Measurements from ENCODE around the gene PRTG. TPM values are rescaled to one million over a fixed set of nuclear protein-coding genes. Genes with fewer than 3 reads are reported as not detected.
"Not testable (repeated sequence)": the region's sequence is repeated elsewhere in the genome, so short reads cannot be mapped to it uniquely, and the experiment has no call there.

Gene PRTG
- total and polyA plus RNA-seq, 2 experiments from 2014 or later = under 0.01 TPM; not detected in 1

DNA sequence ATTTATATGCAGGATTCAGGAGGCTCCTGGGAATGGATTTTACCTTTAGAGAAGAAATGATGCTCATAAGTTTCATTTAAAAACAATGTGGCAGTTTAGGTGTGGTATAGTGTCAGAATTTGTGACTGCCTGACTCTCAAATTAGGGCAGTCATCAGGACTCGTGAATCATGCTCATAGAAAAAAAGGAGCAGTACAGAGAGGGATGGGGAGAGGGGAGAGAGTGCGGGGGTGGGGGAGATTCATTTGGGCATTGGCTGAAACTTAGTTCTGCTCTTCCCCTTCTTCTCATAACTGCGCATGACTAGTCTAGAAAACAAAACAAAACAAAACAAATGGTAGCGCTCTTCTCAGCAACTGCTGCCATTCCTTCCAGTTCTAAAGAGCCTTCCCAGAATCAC lies 44.3 kb downstream of the PRTG start:
- 0 out of 2 replicates have a peak, but pooled peaks cover 2% of the 10 kb centered on the region for H3K27me3 ChIP-seq (replicated peaks; ENCODE audit: insufficient read depth)
- no peaks in the 10 kb centered on the region for H3F3A ChIP-seq (ENCODE audit: insufficient read depth)
- no peak overlapping the region for H3K9ac ChIP-seq
- H3K4me3 ChIP-seq = no peak overlapping the region
- no peak for DNase-seq
- no peaks in the 10 kb centered on the region for H3K9me2 ChIP-seq (ENCODE audit: insufficient read depth)
- no peaks in the 10 kb centered on the region for H3K79me2 ChIP-seq (ENCODE audit: insufficient read depth)
- in situ Hi-C loops (cut with MboI) = no loop called here
- no peaks in the 10 kb centered on the region for H3K9me3 ChIP-seq (ENCODE audit: low read depth)
- 68 to 72% methylated on average over 4 of the region's 4 CpGs for WGBS, 2 experiments (ENCODE audit: low coverage in 1 of 2, low lambda C conversion rate in 2 of 2, missing lambda C conversion rate in 2 of 2)
- H4K20me1 ChIP-seq (ENCODE audit: insufficient read depth) = no peaks in the 10 kb centered on the region
- no peaks in the 10 kb centered on the region for H3K4me1 ChIP-seq (ENCODE audit: insufficient read depth)
- H3K4me2 ChIP-seq (ENCODE audit: unreplicated experiment) = no peak overlapping the region
- H3K36me3 ChIP-seq (ENCODE audit: low read depth) = no peaks in the 10 kb centered on the region
- no peak overlapping the region for H2AFZ ChIP-seq
- H3K27ac ChIP-seq = no peak overlapping the region
- TF ChIP-seq EZH2 (IDR thresholded peaks at IDR 0.05; ENCODE audit: insufficient read depth, poor library complexity, severe bottlenecking) (no peak), EZH2phosphoT487 (IDR thresholded peaks at IDR 0.05; ENCODE audit: insufficient read depth, low read depth) (no peak)

DNA sequence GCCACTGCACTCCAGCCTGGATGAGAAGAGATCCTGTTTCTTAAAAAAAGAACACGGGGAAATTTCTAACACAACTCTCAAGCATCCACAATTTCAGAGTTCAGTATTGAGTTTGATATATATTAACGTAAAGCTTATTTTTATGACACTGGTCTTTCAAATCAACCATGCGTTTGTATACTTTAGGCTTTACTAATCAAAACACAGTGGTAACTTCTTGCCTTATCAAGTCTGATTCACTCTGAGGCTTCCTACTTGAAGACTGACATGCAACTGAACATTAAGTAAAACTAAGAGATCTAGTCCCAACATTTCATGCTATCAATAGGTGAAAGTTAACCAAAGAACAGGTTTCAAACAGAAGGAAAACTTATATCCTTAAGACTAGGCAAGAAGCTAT lies 46.7 kb downstream of the PRTG start:
- DNase-seq = no peak
- H3F3A ChIP-seq (ENCODE audit: insufficient read depth) = no peaks in the 10 kb centered on the region
- H3K4me1 ChIP-seq (ENCODE audit: insufficient read depth) = no peaks in the 10 kb centered on the region
- in situ Hi-C loops (cut with MboI) = no loop called here
- H3K79me2 ChIP-seq (ENCODE audit: insufficient read depth) = no peaks in the 10 kb centered on the region
- no peaks in the 10 kb centered on the region for H3K9me3 ChIP-seq (ENCODE audit: low read depth)
- H3K27me3 ChIP-seq (replicated peaks; ENCODE audit: insufficient read depth) = 0 out of 2 replicates have a peak, but pooled peaks cover 2% of the 10 kb centered on the region
- TF ChIP-seq EZH2phosphoT487 (IDR thresholded peaks at IDR 0.05; ENCODE audit: insufficient read depth, low read depth) (no peak), EZH2 (IDR thresholded peaks at IDR 0.05; ENCODE audit: insufficient read depth, poor library complexity, severe bottlenecking) (no peak)
- no peak overlapping the region for H3K27ac ChIP-seq
- H3K36me3 ChIP-seq (ENCODE audit: low read depth) = no peaks in the 10 kb centered on the region
- H4K20me1 ChIP-seq (ENCODE audit: insufficient read depth) = no peaks in the 10 kb centered on the region
- H3K4me2 ChIP-seq (ENCODE audit: unreplicated experiment) = no peak overlapping the region
- no peak overlapping the region for H3K4me3 ChIP-seq
- no peaks in the 10 kb centered on the region for H3K9me2 ChIP-seq (ENCODE audit: insufficient read depth)
- no peak overlapping the region for H3K9ac ChIP-seq
- no peak overlapping the region for H2AFZ ChIP-seq
- 77 to 78% methylated on average over 3 of the region's 3 CpGs for WGBS, 2 experiments (ENCODE audit: low coverage in 1 of 2, low lambda C conversion rate in 2 of 2, missing lambda C conversion rate in 2 of 2)

DNA sequence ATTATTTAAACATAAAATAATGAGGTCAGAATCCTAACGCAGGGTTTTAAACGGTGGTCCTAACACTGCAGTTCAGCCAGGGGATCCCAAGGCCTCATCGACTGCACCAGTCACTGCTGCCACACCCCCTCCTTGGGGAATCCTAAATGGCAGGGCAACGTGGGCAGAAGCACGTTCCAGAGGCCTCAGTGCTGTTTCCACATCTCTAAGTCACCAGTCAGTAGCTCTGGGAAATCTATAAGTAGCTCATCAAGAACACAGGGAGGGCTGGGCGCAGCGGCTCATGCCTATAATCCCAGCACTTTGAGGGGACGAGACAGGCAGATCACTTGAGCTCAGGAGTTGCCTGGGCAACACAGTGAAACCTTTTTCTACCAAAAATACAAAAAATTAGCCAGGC lies 47.5 kb downstream of the PRTG start:
- Histone ChIP-seq H3K4me2 (ENCODE audit: unreplicated experiment) (no peak overlapping the region), H3K9me2 (ENCODE audit: insufficient read depth) (no peaks in the 10 kb centered on the region), H3K27me3 (replicated peaks; ENCODE audit: insufficient read depth) (peaks cover 2% of the 10 kb centered on the region; the same call in 1 of the 2 replicates), H3K36me3 (ENCODE audit: low read depth) (no peaks in the 10 kb centered on the region), H3F3A (ENCODE audit: insufficient read depth) (no peaks in the 10 kb centered on the region), H3K9me3 (ENCODE audit: low read depth) (no peaks in the 10 kb centered on the region), H3K27ac (no peak overlapping the region), H3K4me1 (ENCODE audit: insufficient read depth) (no peaks in the 10 kb centered on the region), H3K79me2 (ENCODE audit: insufficient read depth) (no peaks in the 10 kb centered on the region), H4K20me1 (ENCODE audit: insufficient read depth) (no peaks in the 10 kb centered on the region), H3K4me3 (no peak overlapping the region), H2AFZ (no peak overlapping the region), H3K9ac (no peak overlapping the region)
- in situ Hi-C loops (cut with MboI) = no loop called here
- WGBS, 2 experiments (ENCODE audit: low coverage in 1 of 2, low lambda C conversion rate in 2 of 2, missing lambda C conversion rate in 2 of 2) = 47 to 51% methylated on average over 8 of the region's 8 CpGs
- TF ChIP-seq EZH2 (IDR thresholded peaks at IDR 0.05; ENCODE audit: insufficient read depth, poor library complexity, severe bottlenecking) (no peak), EZH2phosphoT487 (IDR thresholded peaks at IDR 0.05; ENCODE audit: insufficient read depth, low read depth) (no peak)
- no peak for DNase-seq

DNA sequence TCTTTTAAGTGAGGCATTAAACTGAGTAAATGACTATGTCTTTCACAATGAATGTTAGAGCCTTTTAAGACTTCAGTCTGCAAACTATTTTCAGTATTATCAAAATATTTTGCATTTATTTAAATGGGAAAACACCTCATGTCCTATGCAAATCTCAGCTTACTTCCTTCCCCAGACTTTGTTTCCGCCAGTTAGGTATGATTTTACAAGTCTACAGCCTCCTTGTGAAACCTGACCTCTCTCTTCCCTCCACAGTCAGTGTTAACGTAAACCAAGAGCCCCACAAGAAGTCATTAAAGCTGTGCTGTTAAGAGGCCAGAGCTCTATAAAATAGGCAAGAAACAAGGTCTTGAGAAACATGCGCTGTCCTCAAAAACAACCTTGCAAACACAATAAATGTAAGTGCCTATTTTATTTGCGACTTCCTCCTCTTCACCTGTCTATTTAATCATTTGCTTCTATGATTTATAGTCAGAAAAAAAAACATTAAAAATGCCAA lies 48.3 kb downstream of the PRTG start:
- TF ChIP-seq EZH2phosphoT487 (IDR thresholded peaks at IDR 0.05; ENCODE audit: insufficient read depth, low read depth) (no peak), EZH2 (IDR thresholded peaks at IDR 0.05; ENCODE audit: insufficient read depth, poor library complexity, severe bottlenecking) (no peak)
- Histone ChIP-seq H3K4me1 (ENCODE audit: insufficient read depth) (no peaks in the 10 kb centered on the region), H3K9me2 (ENCODE audit: insufficient read depth) (no peaks in the 10 kb centered on the region), H3K27me3 (replicated peaks; ENCODE audit: insufficient read depth) (peaks cover 2% of the 10 kb centered on the region; the same call in 1 of the 2 replicates), H3K4me3 (no peak overlapping the region), H3K27ac (no peak overlapping the region), H4K20me1 (ENCODE audit: insufficient read depth) (no peaks in the 10 kb centered on the region), H3K9me3 (ENCODE audit: low read depth) (no peaks in the 10 kb centered on the region), H3K36me3 (ENCODE audit: low read depth) (no peaks in the 10 kb centered on the region), H3K79me2 (ENCODE audit: insufficient read depth) (no peaks in the 10 kb centered on the region), H2AFZ (no peak overlapping the region), H3K4me2 (ENCODE audit: unreplicated experiment) (no peak overlapping the region), H3K9ac (no peak overlapping the region), H3F3A (ENCODE audit: insufficient read depth) (no peaks in the 10 kb centered on the region)
- in situ Hi-C loops (cut with MboI) = no loop called here
- no peak for DNase-seq
- 59 to 60% methylated on average over 4 of the region's 4 CpGs for WGBS, 2 experiments (ENCODE audit: low coverage in 1 of 2, low lambda C conversion rate in 2 of 2, missing lambda C conversion rate in 2 of 2)

DNA sequence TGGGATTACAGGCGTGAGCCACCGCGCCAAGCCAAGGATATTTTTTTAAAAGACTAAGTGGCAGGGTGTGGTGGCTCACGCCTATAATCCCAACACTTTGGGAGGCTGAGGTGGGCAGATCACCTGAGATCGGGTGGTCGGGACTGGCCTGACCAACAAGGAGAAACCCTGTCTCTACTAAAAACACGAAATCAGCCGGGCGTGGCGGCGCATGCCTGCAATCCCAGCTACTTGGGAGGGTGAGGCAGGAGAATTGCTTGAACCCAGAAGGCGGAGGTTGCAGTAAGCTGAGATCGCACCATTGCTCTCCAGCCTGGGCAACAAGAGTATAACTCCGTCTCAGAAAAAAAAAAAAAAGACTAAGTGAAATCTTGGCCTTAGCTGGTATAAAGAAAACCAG lies 49.8 kb downstream of the PRTG start:
- H3K9ac ChIP-seq; H3K4me2 ChIP-seq (ENCODE audit: unreplicated experiment); H3K36me3 ChIP-seq (ENCODE audit: low read depth); H3K27ac ChIP-seq; H3K9me2 ChIP-seq (ENCODE audit: insufficient read depth); H2AFZ ChIP-seq; H3K4me1 ChIP-seq (ENCODE audit: insufficient read depth); H3K9me3 ChIP-seq (ENCODE audit: low read depth); H3K4me3 ChIP-seq; H3K79me2 ChIP-seq (ENCODE audit: insufficient read depth); DNase-seq; H4K20me1 ChIP-seq (ENCODE audit: insufficient read depth); in situ Hi-C loops (cut with MboI); H3F3A ChIP-seq (ENCODE audit: insufficient read depth); H3K27me3 ChIP-seq (replicated peaks; ENCODE audit: insufficient read depth): not testable (repeated sequence)
- WGBS, 2 experiments (ENCODE audit: low coverage in 1 of 2, low lambda C conversion rate in 2 of 2, missing lambda C conversion rate in 2 of 2) = 75 to 79% methylated on average over 14 of the region's 14 CpGs

Data from GM23248 (cell line).